GM12864 (cell line): ENCODE data around the gene UBE3B.

ENCODE experiments used
- DNase-seq: peaks from one replicate; pipeline ENCODE4 v3.0.0-alpha.2; 2011; ENCODE audit warnings: low read depth
- H3K4me3 ChIP-seq: 2 replicates; pipeline ENCODE4 v1.5.1; 2011; ENCODE audit warnings: mild to moderate bottlenecking, low read depth, low read length, control low read depth
- CTCF ChIP-seq: IDR thresholded peaks from 2 replicates; pipeline ENCODE4 v1.5.1; 2011; ENCODE audit warnings: low read depth, mild to moderate bottlenecking, moderate library complexity, low read length, control low read depth, inconsistent platforms; ENCODE audit errors: missing control alignments

The UBE3B gene

GRCh38 chr12:109549613-109550270 lies 72.3 kb downstream of the UBE3B start:
- H3K4me3 ChIP-seq = no peak overlapping the region
- TF ChIP-seq CTCF = no peak
- no peak for DNase-seq

- no peak overlapping the region for H3K4me3 ChIP-seq
These were observed 72.8 kb downstream of the UBE3B start for GRCh38 chr12:109550281-109550680.

GRCh38 chr12:109551108-109551507 lies 73.7 kb downstream of the UBE3B start:
- TF ChIP-seq CTCF = no peak
- DNase-seq = no peak

More at GRCh38 chr12:109550281-109550680, 72.8 kb downstream of the UBE3B start:
- no peak for TF ChIP-seq CTCF
- no peak for DNase-seq

GRCh38 chr12:109552971-109553370 lies 75.5 kb downstream of the UBE3B start:
- DNase-seq = no peak
- H3K4me3 ChIP-seq = no peak overlapping the region
- no peak for TF ChIP-seq CTCF

More at GRCh38 chr12:109551108-109551507, 73.7 kb downstream of the UBE3B start:
- H3K4me3 ChIP-seq = no peak overlapping the region

GRCh38 chr12:109553483-109553882 lies 76.0 kb downstream of the UBE3B start:
- TF ChIP-seq CTCF = no peak
- DNase-seq = no peak

GRCh38 chr12:109553906-109554500 lies 76.6 kb downstream of the UBE3B start:
- TF ChIP-seq CTCF = no peak
- no peak for DNase-seq
- no peak overlapping the region for H3K4me3 ChIP-seq

More at GRCh38 chr12:109553483-109553882, 76.0 kb downstream of the UBE3B start:
- no peak overlapping the region for H3K4me3 ChIP-seq

- no peak for TF ChIP-seq CTCF
- no peak overlapping the region for H3K4me3 ChIP-seq
- no peak for DNase-seq
These were observed 77.3 kb downstream of the UBE3B start for GRCh38 chr12:109554761-109555160.
